ENCODE measurements around the gene PLCB1. TPM values are rescaled to one million over a fixed set of nuclear protein-coding genes. Genes with fewer than 3 reads are reported as not detected.

Gene PLCB1
- total and polyA plus RNA-seq, 3 experiments from 2014 or later: 8.5 to 9.9 (median 8.8) TPM

DNA sequence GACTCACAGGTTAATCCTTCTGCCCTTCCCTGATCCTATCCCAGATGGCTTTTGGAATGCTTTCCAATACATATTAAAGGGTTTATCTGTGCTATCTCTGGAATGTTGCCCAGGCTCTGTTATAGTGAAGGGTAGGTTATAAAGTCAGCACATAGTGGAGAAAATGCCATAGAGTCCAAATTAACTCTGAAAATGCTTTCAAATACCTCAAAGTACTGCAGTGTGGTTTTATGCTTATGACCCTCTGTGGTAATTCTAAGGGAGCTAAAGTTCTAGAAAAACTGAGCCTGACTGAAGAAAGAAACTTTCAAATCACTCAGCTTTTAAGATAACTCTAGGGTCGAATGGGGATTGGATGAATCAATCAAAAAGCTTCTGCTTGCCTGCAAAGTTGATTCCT, 159.8 kb downstream of the PLCB1 start:
- H3K27me3 Mint-ChIP-seq: peaks cover 1 to 11% of the 10 kb centered on the region in 2 donors
- no peaks in the 10 kb centered on the region for H3K36me3 ChIP-seq (ENCODE audit: insufficient read depth, low read length)
- H3K27ac ChIP-seq (ENCODE audit: low read depth, low read length): no peak overlapping the region
- H3K4me3 Mint-ChIP-seq: no peak overlapping the region
- no peaks in the 10 kb centered on the region for H3K36me3 Mint-ChIP-seq
- no peaks in the 10 kb centered on the region for H3K27me3 ChIP-seq (ENCODE audit: insufficient read depth, low read length, poor library complexity, severe bottlenecking)
- ChIA-PET POLR2A (no interaction called here), CTCF (no interaction called here)
- H3K27ac Mint-ChIP-seq: no peak overlapping the region
- H3K9me3 Mint-ChIP-seq: peaks cover 0 to 2% (median 0%) of the 10 kb centered on the region in 5 donors
- no peak overlapping the region for H3K4me3 ChIP-seq (ENCODE audit: low read length)
- no peaks in the 10 kb centered on the region for H3K9me3 ChIP-seq (ENCODE audit: low read length)
- H3K4me1 ChIP-seq (ENCODE audit: insufficient read depth, low read length): no peaks in the 10 kb centered on the region
- H3K4me1 Mint-ChIP-seq: peaks cover 5 to 9% (median 6%) of the 10 kb centered on the region in 3 donors
- no peak for DNase-seq

GRCh38 chr20:8292793-8293192, 160.7 kb downstream of the PLCB1 start:
- ChIA-PET POLR2A (no interaction called here), CTCF (no interaction called here)
- H3K27me3 ChIP-seq (ENCODE audit: insufficient read depth, low read length, poor library complexity, severe bottlenecking): no peaks in the 10 kb centered on the region
- no peak overlapping the region for H3K4me3 ChIP-seq (ENCODE audit: low read length)
- peak in 1 of 5 donors; percentile 3 for DNase-seq
- Mint-ChIP-seq H3K36me3 (no peaks in the 10 kb centered on the region), H3K4me3 (no peak overlapping the region), H3K27ac (no peak overlapping the region), H3K4me1 (peaks cover 5 to 9% (median 6%) of the 10 kb centered on the region in 3 donors), H3K9me3 (peaks cover 0 to 2% (median 0%) of the 10 kb centered on the region in 5 donors), H3K27me3 (peaks cover 1 to 11% of the 10 kb centered on the region in 2 donors)
- no peaks in the 10 kb centered on the region for H3K9me3 ChIP-seq (ENCODE audit: low read length)
- H3K36me3 ChIP-seq (ENCODE audit: insufficient read depth, low read length): no peaks in the 10 kb centered on the region
- H3K27ac ChIP-seq (ENCODE audit: low read depth, low read length): no peak overlapping the region
- no peaks in the 10 kb centered on the region for H3K4me1 ChIP-seq (ENCODE audit: insufficient read depth, low read length)

DNA sequence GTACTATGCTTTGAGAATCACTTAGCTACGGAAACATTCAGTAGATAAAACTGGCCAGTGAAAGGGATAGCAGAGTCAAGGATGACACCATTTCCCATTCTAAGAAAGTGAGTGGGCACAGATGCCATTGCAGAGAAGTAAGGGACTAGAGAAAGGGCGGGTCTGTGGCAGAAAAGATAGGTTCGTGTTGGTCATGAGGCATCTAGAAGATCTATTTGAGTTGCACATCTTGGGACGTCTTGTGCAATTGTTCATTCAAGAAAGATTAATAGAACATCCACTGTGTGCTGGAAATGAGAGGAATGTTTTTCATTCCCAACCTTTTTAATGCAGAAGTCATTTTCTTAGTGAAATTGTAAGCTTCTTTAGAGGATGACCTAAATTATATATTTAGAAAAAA, 161.7 kb downstream of the PLCB1 start:
- Mint-ChIP-seq H3K9me3 (peaks cover 0 to 2% (median 0%) of the 10 kb centered on the region in 5 donors), H3K36me3 (no peaks in the 10 kb centered on the region), H3K27me3 (peaks cover 1 to 11% of the 10 kb centered on the region in 2 donors), H3K4me3 (no peak overlapping the region), H3K27ac (no peak overlapping the region), H3K4me1 (peaks cover 5 to 9% (median 6%) of the 10 kb centered on the region in 3 donors)
- Histone ChIP-seq H3K27me3 (ENCODE audit: insufficient read depth, low read length, poor library complexity, severe bottlenecking) (no peaks in the 10 kb centered on the region), H3K27ac (ENCODE audit: low read depth, low read length) (no peak overlapping the region), H3K9me3 (ENCODE audit: low read length) (no peaks in the 10 kb centered on the region), H3K4me1 (ENCODE audit: insufficient read depth, low read length) (no peaks in the 10 kb centered on the region), H3K36me3 (ENCODE audit: insufficient read depth, low read length) (no peaks in the 10 kb centered on the region), H3K4me3 (ENCODE audit: low read length) (no peak overlapping the region)
- no peak for DNase-seq
- ChIA-PET CTCF (no interaction called here), POLR2A (no interaction called here)

DNA sequence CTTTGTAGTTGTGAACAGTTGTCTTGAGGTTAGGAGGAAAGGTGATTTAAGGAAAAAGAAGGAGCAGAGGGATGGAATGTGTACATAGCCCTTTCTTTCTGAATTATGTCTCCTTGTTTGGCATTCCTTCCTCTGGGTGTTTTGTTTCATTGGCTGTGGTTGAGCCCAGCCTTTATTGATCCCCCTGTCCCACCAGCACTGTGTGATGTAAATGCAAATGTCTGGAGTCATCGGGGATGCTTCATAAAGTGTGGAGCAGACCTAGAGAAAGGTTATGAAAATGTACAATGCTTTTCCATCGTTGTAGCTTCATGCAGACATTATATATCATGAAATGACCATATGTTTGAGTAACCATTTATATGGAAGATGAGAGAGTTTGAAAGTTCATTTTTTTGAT, 164.5 kb downstream of the PLCB1 start:
- Mint-ChIP-seq H3K4me1 (peaks cover 5 to 9% (median 6%) of the 10 kb centered on the region in 3 donors), H3K27me3 (peaks cover 0 to 11% of the 10 kb centered on the region in 2 donors), H3K36me3 (no peaks in the 10 kb centered on the region), H3K9me3 (peaks cover 0 to 2% (median 0%) of the 10 kb centered on the region in 5 donors), H3K27ac (no peak overlapping the region), H3K4me3 (no peak overlapping the region)
- H3K36me3 ChIP-seq (ENCODE audit: insufficient read depth, low read length): no peaks in the 10 kb centered on the region
- no peaks in the 10 kb centered on the region for H3K9me3 ChIP-seq (ENCODE audit: low read length)
- DNase-seq: no peak
- H3K27me3 ChIP-seq (ENCODE audit: insufficient read depth, low read length, poor library complexity, severe bottlenecking): no peaks in the 10 kb centered on the region
- ChIA-PET CTCF (no interaction called here), POLR2A (no interaction called here)
- no peak overlapping the region for H3K4me3 ChIP-seq (ENCODE audit: low read length)
- H3K4me1 ChIP-seq (ENCODE audit: insufficient read depth, low read length): no peaks in the 10 kb centered on the region
- H3K27ac ChIP-seq (ENCODE audit: low read depth, low read length): no peak overlapping the region

- no peaks in the 10 kb centered on the region for H3K27me3 ChIP-seq (ENCODE audit: insufficient read depth, low read length, poor library complexity, severe bottlenecking)
- H3K9me3 ChIP-seq (ENCODE audit: low read length): no peaks in the 10 kb centered on the region
- H3K4me3 Mint-ChIP-seq: no peak overlapping the region
- H3K4me3 ChIP-seq (ENCODE audit: low read length): no peak overlapping the region
- ChIA-PET CTCF (no interaction called here), POLR2A (no interaction called here)
- no peaks in the 10 kb centered on the region for H3K36me3 ChIP-seq (ENCODE audit: insufficient read depth, low read length)
- H3K9me3 Mint-ChIP-seq: peaks cover 0 to 2% (median 0%) of the 10 kb centered on the region in 5 donors
- no peaks in the 10 kb centered on the region for H3K4me1 ChIP-seq (ENCODE audit: insufficient read depth, low read length)
- peaks cover 0 to 6% of the 10 kb centered on the region in 2 donors for H3K27me3 Mint-ChIP-seq
- H3K36me3 Mint-ChIP-seq: no peaks in the 10 kb centered on the region
- H3K4me1 Mint-ChIP-seq: peaks cover 0 to 4% (median 0%) of the 10 kb centered on the region in 3 donors
- DNase-seq: no peak
- no peak overlapping the region for H3K27ac Mint-ChIP-seq
- H3K27ac ChIP-seq (ENCODE audit: low read depth, low read length): no peak overlapping the region
Observed at GRCh38 chr20:8298426-8299043, 166.5 kb downstream of the PLCB1 start.

DNA sequence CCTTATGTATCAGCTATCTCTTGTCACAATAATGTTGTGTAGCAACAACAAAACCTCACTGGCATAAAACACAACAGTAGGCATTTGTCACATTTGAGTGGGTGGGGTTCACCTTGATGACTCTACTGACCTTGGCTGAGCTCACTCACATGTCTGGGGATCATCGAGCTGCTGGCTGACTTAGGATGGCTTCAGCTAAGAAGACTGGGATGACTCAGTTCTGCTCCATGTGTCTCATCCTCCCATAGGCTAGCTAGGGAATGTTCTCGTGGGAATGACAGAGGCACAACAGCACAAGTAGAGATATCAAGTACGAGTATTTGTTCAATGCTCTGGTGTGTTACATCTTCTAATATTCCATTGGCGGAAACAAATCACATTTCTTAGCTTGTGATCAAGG, 167.9 kb downstream of the PLCB1 start:
- Mint-ChIP-seq H3K27me3 (peaks cover 0 to 6% of the 10 kb centered on the region in 2 donors), H3K4me3 (no peak overlapping the region), H3K36me3 (no peaks in the 10 kb centered on the region), H3K27ac (no peak overlapping the region), H3K4me1 (peaks cover under 1 to 5% (median 4%) of the 10 kb centered on the region in 3 donors), H3K9me3 (no peaks in the 10 kb centered on the region)
- H3K9me3 ChIP-seq (ENCODE audit: low read length): no peaks in the 10 kb centered on the region
- no peak overlapping the region for H3K27ac ChIP-seq (ENCODE audit: low read depth, low read length)
- POLR2A ChIA-PET: no interaction called here
- no peak overlapping the region for H3K4me3 ChIP-seq (ENCODE audit: low read length)
- peaks cover 4% of the 10 kb centered on the region for H3K4me1 ChIP-seq (ENCODE audit: insufficient read depth, low read length)
- H3K36me3 ChIP-seq (ENCODE audit: insufficient read depth, low read length): no peaks in the 10 kb centered on the region
- H3K27me3 ChIP-seq (ENCODE audit: insufficient read depth, low read length, poor library complexity, severe bottlenecking): no peaks in the 10 kb centered on the region
- no peak for DNase-seq
- CTCF ChIA-PET: no interaction called here

DNA sequence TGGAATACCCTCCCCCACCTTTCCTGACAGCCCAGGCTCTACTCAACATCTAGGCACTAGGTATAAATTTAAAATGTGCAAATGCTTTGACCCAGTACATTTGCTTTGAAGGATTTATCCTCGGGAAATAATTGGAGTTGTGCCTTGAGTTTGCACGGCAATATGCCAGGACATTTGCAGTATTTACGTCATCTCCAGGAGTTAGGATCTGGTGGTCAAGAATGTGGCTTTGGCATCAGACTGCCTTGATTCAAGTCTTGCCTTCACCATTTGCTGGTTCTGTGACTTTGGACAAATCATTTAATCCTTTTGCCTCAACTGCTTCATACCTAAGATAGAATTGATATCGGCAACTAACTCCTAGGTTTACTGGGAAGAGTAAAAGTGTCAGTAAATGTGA, 169.6 kb downstream of the PLCB1 start:
- ChIA-PET POLR2A (no interaction called here), CTCF (no interaction called here)
- no peaks in the 10 kb centered on the region for H3K36me3 Mint-ChIP-seq
- no peak overlapping the region for H3K27ac Mint-ChIP-seq
- H3K4me1 ChIP-seq (ENCODE audit: insufficient read depth, low read length): peaks cover 8% of the 10 kb centered on the region
- H3K9me3 ChIP-seq (ENCODE audit: low read length): no peaks in the 10 kb centered on the region
- no peak for DNase-seq
- H3K4me1 Mint-ChIP-seq: peaks cover 10 to 12% (median 12%) of the 10 kb centered on the region in 3 donors
- no peak overlapping the region for H3K4me3 ChIP-seq (ENCODE audit: low read length)
- H3K27ac ChIP-seq (ENCODE audit: low read depth, low read length): no peak overlapping the region
- no peaks in the 10 kb centered on the region for H3K9me3 Mint-ChIP-seq
- H3K36me3 ChIP-seq (ENCODE audit: insufficient read depth, low read length): no peaks in the 10 kb centered on the region
- peaks cover 0 to under 1% of the 10 kb centered on the region in 2 donors for H3K27me3 Mint-ChIP-seq
- H3K4me3 Mint-ChIP-seq: no peak overlapping the region
- H3K27me3 ChIP-seq (ENCODE audit: insufficient read depth, low read length, poor library complexity, severe bottlenecking): no peaks in the 10 kb centered on the region

DNA sequence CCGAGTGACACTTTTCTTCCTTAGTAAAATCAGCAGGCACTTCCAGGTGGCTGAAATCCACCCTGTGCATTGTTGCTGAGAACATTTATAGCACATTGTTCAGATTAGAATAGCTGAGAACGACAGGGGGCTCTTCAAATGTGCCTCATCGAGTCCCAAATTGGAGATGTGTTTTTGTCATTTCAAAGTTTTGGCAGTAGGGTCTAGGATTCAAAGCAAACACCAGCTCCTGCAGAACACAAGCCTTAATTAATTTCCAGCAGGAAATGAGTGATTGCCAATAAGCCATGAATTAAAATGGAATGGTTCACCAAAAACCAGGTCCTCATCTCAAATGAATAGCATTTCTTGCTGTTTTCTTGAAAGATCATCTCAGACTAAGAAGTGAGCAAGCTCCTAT, 171.6 kb downstream of the PLCB1 start:
- Histone ChIP-seq H3K4me3 (ENCODE audit: low read length) (no peak overlapping the region), H3K9me3 (ENCODE audit: low read length) (no peaks in the 10 kb centered on the region), H3K27ac (ENCODE audit: low read depth, low read length) (no peak overlapping the region), H3K4me1 (ENCODE audit: insufficient read depth, low read length) (peaks cover 8% of the 10 kb centered on the region), H3K27me3 (ENCODE audit: insufficient read depth, low read length, poor library complexity, severe bottlenecking) (no peaks in the 10 kb centered on the region), H3K36me3 (ENCODE audit: insufficient read depth, low read length) (no peaks in the 10 kb centered on the region)
- POLR2A ChIA-PET: no interaction called here
- peaks cover 10 to 12% (median 12%) of the 10 kb centered on the region in 3 donors for H3K4me1 Mint-ChIP-seq
- H3K36me3 Mint-ChIP-seq: no peaks in the 10 kb centered on the region
- DNase-seq: no peak
- H3K4me3 Mint-ChIP-seq: no peak overlapping the region
- H3K9me3 Mint-ChIP-seq: no peaks in the 10 kb centered on the region
- H3K27me3 Mint-ChIP-seq: no peaks in the 10 kb centered on the region
- no peak overlapping the region for H3K27ac Mint-ChIP-seq
- CTCF ChIA-PET: interaction anchor here (0.9 to 1.0 kb wide), 2 partner anchors 172 to 259 kb away, joined by 3 read pairs; no protein-coding TSS in a partner anchor
